ENCODE data around the gene RTP3.

- no peak for TF ChIP-seq RAD21 (conservative IDR thresholded peaks at IDR 0.05)
- TF ChIP-seq EZH2 (IDR thresholded peaks at IDR 0.05; ENCODE audit: borderline replicate concordance, insufficient read depth, low read length, poor library complexity, severe bottlenecking) = no peak
Measured at GRCh38 chr3:46544771-46545503, 47.2 kb downstream of the RTP3 start.

Measured in neural cell (in vitro differentiated cells).